GM19193 (cell line): Measurements from ENCODE around the gene TNKS2.

Experiments
- POLR2A ChIP-seq: IDR thresholded peaks from 4 replicates; pipeline ENCODE4 v1.6.1; 2011; ENCODE audit not compliant: insufficient read depth, insufficient read length; ENCODE audit errors: extremely low read depth

TNKS2 gene

GRCh38 chr10:91797874-91798648 is at the start of gene TNKS2:
Gene TNKS2 (plus strand): TSS chr10:91798426. CDS start chr10:91798691, 265 bp downstream.
- peak; percentile 81 for TF ChIP-seq POLR2A

DNA sequence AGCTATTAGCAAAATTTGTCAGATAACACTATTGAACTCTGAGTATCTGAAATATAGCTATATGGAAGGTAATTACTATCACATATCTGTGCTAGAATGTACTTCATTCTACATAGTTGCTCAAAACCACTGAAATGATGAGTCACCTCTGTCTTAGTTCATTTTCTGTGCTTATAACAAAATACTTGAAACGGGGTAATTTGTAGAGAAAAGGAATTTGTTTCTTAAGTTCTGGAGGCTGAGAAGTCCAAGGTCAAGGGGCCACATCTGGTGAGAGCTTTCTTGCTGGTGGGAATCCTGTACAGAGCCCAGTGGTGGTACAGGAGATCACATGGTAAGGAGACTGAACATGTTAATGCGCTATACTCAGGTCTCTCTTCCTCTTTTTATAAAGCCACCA is 41.9 kb upstream of the TNKS2 start:
- TF ChIP-seq POLR2A, result no peak

DNA sequence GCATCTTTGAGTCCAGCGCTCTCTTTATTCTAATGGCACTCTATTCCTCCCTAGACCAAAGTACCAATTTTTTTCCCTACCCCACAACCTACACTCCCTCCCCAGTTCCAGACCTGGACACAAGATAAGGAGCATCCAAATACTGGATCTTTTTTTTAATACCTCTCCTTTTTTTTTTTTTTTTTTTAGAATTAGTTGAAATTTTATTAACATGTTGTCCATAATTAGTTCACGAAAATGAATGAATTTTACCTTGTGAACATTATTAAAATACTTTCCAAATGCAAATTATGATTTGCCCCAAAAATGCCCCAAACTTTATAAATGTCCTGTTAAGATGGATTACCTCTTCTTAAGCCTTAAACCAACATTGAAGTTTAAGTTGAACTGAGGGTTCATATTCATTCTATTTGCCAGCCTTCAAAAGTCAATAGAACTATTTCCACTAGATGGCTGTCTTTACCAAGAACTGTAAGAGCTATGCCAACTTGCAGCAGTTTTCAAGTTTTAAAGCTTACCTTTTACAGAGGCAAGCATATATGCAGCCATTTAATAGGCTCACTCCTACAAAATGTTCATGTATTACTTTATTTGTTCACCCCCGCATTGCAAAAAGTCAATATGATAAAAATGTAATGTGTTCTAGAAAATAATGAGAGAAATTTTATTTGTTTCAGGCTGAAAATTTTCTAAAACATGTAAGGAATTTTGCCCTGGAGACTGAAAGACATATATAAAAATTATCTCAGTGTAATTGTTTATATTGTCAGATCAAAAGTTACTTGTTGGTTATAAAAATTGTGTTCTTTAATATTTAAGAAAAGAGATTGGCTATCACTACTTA is 39.7 kb upstream of the TNKS2 start:
- TF ChIP-seq POLR2A, result no peak

- no peak for TF ChIP-seq POLR2A
Measured at GRCh38 chr10:91759581-91759986, 38.6 kb upstream of the TNKS2 start.

DNA sequence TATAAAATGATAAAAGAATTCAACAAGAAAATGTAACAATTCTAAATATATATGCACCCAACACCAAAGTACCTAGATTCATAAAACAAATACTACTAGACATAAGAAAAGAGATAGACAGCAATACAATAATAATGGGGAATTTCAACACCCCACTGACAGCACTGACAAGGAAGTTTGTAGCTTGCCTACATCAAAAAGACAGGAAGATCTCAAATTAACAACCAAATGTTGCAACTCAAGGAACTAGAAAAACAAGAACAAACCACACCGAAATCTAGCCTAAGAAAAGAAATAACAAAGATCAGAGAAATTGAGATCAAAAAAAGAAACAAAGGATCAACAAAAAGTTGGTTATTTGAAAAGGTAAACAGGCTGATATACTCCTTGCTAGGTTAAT is 36.5 kb upstream of the TNKS2 start:
- TF ChIP-seq POLR2A, result no peak

DNA sequence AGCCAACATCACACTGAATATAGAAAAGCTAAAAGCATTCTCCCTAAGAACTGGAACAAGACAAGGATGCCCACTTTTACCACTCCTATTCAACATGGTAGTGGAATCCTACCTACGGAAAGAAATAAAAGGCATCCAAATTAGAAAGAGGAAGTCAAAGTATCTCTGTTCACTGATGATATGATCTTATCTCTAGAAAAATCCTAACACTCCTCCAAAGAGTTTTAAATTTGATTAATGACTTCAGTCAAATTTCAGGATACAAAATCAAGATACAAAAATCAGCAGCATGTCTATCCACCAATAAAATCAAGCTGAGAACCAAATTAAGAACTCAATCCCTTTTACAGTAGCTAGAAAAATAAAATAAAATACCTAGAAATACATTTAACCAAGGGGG is 35.3 kb upstream of the TNKS2 start:
- TF ChIP-seq POLR2A, result no peak

DNA sequence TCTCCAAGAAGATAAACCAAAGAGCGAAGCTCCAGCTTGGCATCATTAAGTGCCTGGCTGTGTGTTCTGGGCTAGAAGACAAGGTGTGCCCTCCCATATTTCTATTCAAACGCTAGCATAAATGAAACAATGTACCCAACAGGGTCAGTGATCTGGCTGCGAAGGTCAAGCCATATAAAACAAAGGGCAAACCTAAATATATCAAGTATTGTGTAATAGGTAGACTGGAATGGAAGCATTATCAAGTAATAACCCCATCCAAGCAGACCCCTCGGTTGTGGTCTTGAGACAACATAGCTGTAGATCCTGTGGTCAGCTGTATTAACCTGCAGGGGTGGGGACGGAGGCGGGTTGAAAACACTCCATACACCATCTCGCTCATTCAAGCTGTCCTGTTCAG is 31.6 kb upstream of the TNKS2 start:
- TF ChIP-seq POLR2A, result no peak

- no peak for TF ChIP-seq POLR2A
Measured at GRCh38 chr10:91768123-91768522, 30.1 kb upstream of the TNKS2 start.

DNA sequence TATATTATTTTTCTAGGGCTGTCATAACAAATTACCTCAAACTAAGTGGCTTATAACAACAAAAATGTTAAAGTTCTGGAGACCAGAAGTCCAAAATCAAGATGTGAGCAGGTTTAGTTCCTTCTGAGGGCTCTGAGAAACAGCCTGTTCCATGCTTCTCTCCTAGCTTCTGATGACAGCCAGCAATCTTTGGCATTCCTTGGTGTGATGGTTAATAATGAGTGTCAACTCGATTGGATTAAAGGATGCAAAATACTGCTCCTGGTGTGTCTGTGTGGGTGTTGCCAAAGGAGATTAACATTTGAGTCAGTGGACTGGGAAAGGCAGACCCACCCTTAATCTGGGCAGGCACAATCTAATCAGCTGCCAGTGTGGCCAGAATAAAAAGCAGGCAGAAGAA is 26.3 kb upstream of the TNKS2 start:
- no peak for TF ChIP-seq POLR2A

DNA sequence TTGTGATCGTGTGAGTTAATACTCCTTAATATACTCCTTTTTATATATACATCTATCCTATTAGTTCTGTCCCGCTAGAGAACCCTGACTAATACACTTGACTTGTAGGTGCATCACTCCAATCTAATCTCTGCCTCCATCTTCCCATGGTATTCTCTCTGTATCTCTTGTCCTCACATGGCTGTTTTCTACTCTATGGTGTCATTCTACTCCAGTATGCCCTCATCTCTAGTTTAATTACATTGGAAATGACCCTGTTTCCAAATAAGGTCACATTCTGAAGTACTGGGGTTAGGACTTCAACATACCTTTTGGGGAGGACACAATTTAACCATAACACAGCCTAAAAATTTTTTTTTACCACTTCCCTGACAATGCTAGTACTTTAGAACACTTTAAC is 25.8 kb upstream of the TNKS2 start:
- TF ChIP-seq POLR2A, result no peak

- TF ChIP-seq POLR2A, result no peak
Measured at GRCh38 chr10:91772869-91773268, 25.4 kb upstream of the TNKS2 start.

DNA sequence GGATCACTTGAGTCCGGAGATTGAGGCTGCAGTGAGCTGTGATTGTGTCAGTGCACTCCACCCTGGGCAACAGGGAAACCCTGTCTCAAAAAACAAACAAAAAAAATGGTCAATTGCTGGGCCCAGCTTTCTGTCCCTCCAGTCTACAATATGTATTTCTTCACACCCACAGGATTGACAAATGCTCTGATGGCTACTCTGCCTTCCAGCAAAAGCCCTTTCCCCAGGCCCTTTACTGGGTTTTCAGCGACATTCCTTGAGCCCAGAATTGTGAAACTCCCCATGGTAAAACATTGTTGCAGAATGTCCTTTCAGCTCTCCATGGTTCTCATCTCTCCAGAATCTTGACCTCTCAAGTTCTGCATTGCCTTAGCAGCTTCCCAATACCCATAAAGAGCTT is 23.7 kb upstream of the TNKS2 start:
- TF ChIP-seq POLR2A, result no peak

DNA sequence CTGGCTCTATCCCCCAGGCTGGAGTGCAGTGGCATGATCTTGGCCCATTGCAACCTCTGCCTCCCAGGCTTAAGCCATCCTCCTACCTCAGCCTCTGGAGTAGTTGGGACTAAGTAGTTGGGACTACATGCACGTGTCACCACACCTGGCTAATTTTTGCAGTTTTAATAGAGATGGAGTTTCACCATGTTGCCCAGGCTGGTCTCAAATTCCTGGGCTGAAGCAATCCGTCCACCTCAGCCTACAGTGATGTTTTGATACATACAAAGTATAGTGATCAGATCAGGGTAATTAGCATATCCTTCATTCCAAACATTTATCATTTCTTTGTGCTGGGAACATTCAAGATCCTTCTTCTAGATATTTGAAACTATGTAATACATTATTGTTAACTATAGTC is 22.5 kb upstream of the TNKS2 start:
- TF ChIP-seq POLR2A, result no peak

- no peak for TF ChIP-seq POLR2A
Measured at GRCh38 chr10:91776266-91776665, 22.0 kb upstream of the TNKS2 start.

GRCh38 chr10:91778485-91778884 is 19.7 kb upstream of the TNKS2 start:
- no peak for TF ChIP-seq POLR2A
